Stimulated activated CD4-positive, alpha-beta T cell treated with anti-CD3 and anti-CD28 coated beads, Interleukin-15, amount 100 ng/mL, for 48 hours (primary cell): ENCODE measurements around the gene MUC5B.

Experiments used
- DNase-seq, 2 donors: peaks; one replicate each; pipeline ENCODE4 v3.0.0-alpha.2; 2020; ENCODE audit warnings: low read depth in 2 of 2

The MUC5B gene

GRCh38 chr11:1219834-1220815 lies 2.7 kb upstream of the MUC5B start:
- no peak for DNase-seq

DNA sequence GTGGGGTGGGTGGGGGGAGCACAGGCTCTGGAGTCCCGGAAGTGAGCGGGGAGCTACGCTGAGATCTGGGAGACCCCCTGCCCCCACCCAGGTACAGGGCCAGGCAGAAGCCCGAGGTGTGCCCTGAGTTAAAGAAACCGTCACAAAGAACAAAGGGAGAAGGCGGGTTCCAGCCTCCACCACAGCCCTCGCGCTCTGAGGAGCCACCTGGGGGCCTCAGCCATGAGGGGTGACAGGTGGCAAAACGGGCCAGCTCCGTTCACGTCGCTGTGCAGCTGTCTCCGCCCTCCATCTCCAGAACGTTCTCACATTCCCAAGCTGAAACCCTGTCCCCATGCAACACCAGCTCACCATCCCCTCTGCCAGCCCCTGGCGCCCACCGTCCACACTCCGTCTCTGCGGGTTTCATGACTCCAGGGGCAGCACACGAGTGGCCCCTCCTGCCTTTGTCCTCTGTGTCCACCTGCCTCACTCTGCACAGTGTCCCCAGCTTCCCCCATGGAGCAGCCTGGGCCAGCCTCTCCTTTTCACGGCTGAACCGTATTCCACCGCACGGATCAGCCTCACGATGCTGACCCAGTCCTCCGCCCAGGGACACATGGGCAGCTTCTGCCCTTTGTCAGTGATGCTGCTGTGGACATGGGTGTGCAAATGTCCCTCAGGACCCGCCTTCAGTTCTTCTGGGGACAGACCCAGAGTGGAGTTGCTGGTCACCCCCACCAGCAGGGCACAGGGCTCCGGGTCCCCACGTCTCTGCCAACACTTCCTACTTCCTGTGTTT lies 1.7 kb upstream of the MUC5B start:
- DNase-seq, result no peak

GRCh38 chr11:1221848-1222311 lies 986 bp upstream of the MUC5B start:
- no peak for DNase-seq

DNA sequence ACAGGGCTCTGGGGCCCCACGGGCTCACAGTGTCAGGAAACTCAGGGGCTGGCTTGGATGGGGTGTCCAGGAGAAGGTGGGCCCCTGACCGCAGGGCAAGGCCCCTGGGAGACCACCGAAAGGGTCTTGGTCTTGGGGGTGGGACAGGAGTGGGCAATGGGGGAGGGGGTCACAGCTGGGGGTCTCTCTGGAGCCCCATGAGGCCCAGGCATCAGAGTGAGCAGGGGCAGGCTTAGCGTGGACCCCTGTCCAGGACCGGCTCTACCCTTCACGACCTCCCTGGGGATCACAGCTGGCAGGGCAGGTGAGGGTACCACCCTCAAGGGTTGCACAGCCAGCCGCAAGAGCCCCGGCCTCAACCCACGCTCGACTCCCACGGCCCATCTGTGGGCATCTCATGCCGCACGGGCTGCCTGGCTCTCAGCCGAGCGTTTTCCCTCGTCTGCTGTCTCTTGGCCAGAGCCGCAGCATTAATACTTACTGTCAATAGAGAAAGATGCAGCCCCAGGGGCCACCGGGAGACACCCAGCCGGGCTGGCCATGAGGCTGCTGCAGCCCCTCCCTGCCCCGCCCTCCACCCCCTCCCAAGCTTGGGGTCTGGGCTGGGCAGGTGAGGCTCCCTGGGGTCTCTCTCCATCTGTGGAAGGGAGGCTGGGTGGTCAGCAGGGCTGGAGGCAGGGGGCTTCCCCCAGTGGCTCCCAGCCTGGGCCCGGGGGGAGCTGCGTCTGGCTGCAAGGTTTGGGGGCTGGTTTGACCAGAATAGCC lies 662 bp downstream of the MUC5B start:
- DNase-seq, result no peak

GRCh38 chr11:1224111-1224490 lies 1.2 kb downstream of the MUC5B start:
- no peak for DNase-seq

- no peak for DNase-seq
These were observed 1.9 kb downstream of the MUC5B start for GRCh38 chr11:1224491-1225385.

DNA sequence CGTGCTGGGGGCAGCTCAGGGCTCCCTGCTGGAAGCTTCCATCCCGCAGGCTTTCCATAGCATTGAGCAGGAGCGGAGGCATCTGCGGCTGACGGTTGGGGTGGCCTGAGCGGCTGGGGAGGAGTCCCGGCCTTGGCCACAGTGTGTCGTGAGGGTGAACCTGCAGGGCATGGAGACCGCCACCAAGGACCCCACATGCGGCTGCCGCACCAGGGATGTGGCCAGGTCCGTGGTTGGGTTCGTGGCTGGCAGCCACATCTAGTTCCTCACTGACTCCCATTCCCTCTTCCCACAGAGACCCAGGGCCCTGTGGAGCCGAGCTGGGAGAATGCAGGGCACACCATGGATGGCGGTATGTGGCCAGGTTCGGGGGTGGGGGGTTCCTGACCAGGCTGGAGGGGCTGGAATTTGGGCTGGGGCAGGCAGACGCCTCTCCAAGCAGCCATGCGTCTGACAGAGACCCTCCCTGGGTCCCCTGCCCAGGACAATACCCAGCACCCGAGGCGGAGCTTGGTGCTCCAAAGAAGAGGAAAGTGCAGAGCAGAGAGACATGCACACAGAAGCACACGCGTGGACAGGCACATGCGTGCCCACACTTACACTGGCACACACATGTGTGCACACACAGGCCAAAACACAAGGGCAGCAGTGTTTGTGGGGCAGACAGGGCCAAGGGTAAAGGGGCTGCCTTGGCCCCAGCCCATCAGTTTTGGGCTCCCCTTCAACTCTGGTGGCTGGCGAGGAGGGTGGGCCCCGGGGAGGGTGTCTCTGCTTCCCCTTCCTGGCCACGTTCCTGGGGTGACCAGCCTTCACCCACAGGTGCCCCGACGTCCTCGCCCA lies 2.7 kb downstream of the MUC5B start:
- no peak for DNase-seq

- DNase-seq, result no peak
These were observed 3.5 kb downstream of the MUC5B start for GRCh38 chr11:1226226-1226985.

DNA sequence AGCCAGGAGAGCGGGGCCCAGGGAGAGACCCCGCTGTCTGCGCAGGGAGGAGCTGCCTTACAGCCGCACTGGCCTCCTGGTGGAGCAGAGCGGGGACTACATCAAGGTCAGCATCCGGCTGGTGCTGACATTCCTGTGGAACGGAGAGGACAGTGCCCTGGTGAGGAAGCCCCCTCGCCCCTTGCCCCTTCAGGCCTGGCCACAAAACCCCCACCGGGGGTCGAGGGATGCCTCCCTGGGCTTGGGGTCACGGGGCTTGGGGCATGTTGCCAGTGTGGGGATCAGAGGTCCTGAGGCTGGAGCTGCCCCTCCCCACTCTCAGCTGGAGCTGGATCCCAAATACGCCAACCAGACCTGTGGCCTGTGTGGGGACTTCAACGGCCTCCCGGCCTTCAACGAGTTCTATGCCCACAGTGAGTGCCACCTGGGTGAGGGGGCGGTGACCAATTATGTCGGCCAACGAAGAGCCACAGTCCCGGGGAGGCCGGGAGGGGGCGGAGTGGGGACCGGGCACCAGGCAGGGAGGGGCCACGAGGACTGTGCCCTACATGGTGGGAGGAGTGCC lies 4.2 kb downstream of the MUC5B start:
- no peak for DNase-seq

GRCh38 chr11:1227551-1228100 lies 4.8 kb downstream of the MUC5B start:
- DNase-seq, result no peak

- no peak for DNase-seq
These were observed 5.4 kb downstream of the MUC5B start for GRCh38 chr11:1228101-1228821.

- no peak for DNase-seq
These were observed 6.1 kb downstream of the MUC5B start for GRCh38 chr11:1228921-1229451.

DNA sequence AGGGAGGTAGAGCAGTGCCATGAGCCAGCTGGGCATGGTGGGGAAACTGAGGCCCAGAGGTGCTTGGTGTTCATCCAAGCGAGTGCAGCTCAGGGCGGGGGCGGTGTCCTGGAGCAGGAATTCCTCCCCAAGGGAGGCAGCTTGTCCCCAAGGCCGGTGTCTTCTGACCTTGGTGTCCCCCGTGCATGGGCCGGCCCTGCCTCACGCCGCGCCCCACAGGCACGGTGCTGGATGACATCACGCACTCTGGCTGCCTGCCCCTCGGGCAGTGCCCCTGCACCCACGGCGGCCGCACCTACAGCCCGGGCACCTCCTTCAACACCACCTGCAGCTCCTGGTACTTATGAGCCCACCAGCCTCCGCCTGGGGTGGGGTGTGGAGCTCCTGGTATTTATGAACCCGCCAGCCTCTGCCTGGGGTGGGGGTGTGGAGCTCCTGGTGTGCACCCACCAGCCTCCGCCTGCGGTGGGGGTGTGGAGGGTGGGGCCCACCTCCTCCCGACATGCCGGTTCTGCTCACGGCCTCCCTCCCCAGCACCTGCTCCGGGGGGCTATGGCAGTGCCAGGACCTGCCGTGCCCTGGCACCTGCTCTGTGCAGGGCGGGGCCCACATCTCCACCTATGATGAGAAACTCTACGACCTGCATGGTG lies 6.7 kb downstream of the MUC5B start:
- no peak for DNase-seq

DNA sequence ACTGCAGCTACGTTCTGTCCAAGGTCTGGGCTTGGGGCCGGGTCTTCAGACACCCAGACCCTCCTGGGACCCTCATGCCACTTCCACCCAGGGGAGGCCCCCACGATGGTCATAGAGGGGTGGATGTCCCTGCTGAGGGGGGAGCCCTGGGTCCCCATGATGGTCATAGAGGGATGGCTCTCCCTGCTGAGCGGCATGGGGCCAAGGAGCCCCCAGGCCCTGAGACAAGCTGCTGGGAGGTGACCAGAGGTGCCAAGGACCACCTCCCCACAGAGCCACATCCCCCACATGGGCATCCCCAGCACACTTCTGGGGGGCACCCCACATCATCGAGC lies 7.2 kb downstream of the MUC5B start:
- DNase-seq, result no peak

DNA sequence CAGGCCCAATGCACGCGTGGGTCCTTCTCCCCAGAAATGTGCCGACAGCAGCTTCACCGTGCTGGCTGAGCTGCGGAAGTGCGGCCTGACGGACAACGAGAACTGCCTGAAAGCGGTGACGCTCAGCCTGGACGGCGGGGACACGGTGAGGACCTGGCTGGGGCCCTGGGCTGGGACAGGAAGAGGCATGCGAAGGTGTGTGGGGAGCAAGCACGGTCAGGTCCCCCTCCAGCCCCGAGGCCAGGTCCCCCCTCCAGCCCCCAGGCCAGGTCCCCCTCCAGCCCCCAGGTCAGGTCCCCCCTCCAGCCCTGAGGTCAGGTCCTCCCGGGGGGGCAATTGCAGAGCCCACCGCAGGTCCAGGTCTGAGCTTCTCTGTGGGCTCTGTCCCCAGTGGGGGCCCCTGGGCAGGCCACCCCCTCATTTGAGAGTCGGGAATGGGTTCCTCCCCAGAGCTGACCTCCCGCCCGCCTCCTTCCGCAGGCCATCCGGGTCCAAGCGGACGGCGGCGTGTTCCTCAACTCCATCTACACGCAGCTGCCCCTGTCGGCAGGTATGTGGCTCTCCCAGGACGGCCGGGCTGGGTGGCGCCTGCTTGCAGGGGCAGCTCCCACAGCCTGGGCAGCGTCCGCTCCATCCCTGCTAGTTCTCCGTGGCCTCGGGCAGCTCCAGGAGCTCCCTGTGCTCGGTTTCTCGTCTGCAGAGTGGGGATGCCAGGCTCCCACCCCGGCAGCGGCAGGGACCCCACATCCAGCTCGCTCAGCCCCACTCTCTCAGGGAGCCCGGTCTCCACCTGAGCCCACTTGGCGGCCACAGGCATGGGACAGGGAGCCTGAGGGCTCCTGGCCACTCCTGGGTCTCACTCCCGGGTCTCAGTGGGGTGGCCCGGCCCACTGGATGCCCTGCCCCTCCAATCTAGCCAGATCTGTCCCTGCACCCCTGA lies 7.9 kb downstream of the MUC5B start:
- DNase-seq, result no peak

- DNase-seq, result no peak
These were observed 8.6 kb downstream of the MUC5B start for GRCh38 chr11:1231396-1232020.
